GF-D8 (cell line): Measurements from ENCODE around the gene RASGEF1B.

Source experiments
- DNase-seq: peaks from one replicate; lab custom pipeline; 2025; lab: John Stamatoyannopoulos, UW

RASGEF1B gene

DNA sequence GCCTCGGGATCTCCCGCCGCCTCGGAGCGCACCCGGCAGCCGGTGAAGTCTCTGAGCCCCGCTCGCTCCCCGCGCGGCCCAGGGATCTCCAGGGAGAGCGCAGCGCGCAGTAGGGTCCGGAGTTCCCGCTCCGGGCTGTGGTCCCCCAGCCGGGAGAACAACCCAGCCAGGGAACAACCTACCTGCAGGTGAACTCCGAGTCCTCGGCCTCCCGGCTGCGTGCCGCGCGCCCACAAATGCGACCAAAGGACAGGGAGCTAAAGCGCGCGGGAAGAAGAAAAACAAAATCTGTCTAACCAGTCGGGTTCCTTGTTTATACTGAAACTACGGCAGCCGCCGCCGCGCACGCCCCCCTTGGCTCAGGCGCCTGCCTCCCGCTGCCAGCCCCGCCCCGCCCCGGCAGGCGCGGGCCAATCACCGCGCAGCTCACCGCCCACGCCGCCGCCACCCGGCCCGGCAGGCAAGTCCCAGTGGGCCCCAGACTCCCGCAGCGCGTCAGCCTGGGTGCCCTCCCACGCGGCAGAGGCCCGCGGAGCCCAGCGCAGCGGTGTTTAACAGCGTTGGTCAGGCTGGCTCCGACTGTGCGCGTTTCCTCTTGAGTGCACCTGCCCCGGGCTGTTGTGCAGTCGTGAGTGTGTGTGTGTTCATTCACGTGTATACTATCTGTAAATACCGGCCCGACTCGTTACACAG is at the start of gene RASGEF1B:
Gene RASGEF1B (minus strand): TSS at position 320 of the 693 bp plus-strand sequence. CDS start 12,399 bp downstream, outside the sequence.
- DNase-seq: no peak

DNA sequence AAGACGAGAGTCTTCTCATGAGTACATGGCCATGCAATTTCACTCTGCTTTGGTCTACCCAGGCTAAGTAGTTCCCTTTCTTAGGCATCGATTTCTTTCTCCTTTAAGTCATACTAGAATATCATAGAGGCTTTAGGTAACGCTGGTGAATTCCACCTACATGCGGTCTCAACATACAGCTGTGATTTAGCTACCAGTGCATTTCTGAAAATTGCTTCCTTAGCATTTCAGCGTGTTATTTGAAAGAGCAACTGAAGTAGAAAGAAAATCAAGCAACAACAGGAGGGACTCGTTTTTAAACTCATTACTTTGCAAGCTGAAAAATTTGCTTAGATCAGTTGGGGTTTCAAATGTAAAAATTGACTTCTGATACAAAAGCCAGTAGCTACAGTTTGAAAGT is 48.1 kb upstream of the RASGEF1B start:
- DNase-seq: no peak

DNA sequence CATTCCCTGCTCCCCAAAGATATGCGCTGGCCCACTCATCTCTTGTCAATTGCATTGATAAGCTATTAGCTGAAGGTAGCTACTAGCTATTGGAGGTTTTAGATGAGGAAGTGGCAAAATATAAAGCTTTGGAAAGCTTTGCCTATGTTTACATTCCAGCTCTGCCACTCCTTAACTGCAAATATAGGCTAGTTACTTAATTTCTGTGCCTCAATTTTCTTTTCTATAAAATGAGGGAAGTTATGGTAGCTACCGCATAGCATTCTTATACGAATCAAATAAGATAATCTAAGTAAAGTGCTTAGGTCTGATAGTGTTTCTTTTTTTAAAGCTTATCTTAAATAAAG is 47.7 kb upstream of the RASGEF1B start:
- DNase-seq: no peak

DNA sequence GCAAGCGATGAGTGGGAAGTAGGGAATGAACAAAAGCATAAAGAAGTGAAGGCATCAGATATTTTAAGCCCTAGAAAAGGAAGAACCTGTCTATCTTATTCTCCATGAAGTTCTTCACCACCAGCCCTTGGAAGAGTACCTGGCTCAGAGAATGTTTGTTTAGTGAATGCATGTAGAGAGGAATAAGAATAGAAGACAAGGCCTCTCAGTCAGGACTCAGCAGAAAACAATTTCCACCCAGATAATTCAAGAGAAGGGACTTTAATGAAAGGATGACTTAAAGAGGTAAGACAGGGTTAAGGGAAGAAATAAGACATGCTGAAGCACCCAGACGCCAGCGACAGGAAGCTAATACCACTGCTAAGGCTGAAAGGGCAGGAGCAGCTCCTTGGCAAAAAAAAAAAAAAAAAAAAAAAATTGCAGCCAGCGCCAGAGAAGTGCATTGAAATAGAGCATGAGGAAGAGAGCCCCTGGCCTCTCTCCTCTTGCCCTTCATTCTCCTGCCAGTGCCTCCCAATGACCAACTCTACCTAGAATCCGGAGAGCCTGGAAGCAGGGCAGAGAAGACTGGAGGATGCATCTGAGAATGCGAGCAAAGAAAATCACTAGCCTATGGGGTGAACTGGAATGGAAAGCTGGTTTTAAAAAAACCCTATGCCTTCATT is 47.2 kb upstream of the RASGEF1B start:
- no peak for DNase-seq

DNA sequence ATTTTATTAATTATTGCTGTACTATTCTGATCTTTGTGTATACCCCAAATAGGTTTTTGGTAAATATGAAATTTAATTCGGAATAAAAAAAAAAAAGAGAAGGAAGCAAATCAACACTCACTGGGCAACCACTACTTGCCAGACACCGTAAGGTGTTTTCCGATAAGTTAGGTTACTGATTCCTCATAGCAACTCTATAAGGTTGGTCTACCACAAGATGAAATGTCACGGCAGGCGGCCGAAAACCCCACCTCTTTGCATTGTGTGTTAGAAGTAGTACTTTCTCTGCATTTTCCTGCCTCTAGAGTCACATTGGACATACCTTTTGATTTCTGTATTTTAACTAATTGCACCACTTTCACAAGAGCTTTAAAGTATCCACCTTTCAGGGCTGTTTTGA is 44.5 kb upstream of the RASGEF1B start:
- DNase-seq: no peak

DNA sequence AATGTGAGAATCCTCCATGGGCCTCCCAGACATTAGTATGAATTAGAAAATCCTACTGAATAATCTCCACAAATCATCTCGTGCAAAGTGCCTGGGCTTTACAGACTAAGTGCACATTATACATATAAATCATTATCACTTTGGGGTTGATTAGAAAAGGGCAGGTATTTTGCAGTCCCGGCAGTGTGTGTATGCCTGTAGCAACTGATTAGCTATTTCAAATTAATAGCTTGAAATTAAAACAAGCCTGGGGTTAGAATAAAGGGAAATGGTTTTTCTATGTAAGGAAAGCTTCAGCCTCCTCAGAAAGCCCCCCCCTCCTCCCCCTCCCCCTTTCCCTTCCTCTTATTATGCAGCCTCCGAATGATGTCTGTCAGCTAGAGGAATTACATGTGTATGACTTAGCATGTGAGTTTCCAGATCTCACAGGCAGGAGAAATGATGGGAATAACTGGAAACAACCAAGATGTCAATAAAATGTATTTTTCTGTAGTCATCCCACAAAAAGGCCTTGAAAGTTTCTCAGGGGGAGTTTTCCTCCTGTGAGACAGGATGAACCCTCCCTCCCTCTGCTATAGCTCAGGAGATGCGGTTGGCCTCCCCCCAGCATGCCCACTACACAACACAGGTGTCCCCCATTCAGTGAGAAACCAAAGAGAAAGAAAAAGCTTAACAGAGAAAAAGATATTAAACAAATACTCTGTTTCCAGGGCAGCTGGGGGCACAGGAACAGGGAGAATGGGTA is 41.2 kb upstream of the RASGEF1B start:
- no peak for DNase-seq

DNA sequence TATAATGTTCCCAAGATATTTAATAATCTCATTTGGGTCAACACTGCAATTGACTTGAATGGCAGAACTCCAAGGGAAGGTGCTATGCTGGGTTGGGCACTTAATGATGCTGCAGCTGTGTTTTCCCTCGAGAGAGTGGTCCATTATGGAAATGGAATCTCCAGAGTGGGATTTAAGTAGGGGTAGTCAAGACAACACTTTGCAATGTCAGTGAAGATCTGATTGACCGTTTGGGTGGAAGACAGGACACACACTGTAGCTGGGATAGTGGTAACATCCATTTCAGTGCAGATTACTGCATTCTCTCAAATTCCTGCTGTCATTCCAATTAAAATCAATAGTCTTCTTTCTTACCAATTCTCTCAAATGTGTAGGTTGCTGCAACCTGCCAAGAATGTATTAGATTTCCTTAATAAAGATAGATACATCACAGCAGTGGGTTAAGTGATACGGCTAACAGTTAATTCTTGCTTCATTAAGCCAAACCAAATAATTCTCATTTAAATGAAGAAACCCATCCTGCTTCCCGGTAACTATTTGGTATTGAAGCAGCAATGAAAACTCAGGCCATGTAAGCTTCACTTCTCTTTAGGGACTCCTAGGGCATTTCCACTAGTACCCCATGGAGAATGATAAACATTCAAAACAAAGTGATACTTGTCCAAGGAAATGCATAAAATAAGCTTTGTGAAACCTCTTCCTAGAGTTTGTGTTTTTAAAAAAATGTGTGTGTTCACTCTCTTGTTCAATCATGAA is 40.5 kb upstream of the RASGEF1B start:
- DNase-seq: no peak

DNA sequence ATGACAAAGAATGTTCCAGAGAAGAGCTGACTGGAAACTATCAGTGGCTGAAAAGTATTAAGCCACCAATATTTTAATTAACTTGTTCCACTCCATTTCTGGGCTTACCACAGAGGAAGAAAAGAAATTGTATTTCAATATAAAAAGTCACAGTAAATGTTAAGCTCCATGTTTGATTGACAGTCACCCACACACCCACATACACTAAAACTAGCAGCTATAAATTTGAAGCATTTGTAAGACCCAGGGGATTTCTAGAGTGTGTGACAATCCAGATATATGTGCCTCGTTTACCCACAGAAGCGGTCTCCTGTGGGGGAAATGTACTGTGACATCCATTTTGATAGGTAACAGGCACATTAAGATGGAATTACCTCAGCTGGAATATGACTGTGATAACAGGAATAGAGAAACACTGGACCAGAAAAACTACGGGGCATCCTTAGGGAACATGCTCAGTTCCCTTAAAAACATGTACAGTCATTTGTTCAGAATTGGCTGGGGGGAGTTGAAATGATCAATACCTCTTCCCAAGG is 39.0 kb upstream of the RASGEF1B start:
- DNase-seq: no peak

DNA sequence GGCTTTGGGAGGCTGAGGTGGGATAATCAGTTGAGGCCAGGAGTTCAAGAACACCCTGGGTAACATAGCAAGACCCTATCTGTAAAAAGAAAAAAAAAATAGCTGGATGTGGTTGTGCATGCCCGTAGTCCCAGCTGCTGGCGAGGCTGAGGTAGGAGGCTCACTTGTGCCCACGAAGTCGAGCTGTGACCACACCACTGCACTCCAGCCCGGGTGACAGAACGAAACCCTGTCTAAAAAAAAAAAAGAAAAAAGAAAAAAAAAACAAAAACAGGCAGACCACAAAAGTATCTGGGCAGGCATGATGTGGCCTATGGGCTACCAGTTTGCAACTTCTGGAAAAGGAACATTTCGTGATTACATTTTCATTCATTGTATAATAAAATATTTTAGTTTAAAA is 38.1 kb upstream of the RASGEF1B start:
- DNase-seq: no peak

DNA sequence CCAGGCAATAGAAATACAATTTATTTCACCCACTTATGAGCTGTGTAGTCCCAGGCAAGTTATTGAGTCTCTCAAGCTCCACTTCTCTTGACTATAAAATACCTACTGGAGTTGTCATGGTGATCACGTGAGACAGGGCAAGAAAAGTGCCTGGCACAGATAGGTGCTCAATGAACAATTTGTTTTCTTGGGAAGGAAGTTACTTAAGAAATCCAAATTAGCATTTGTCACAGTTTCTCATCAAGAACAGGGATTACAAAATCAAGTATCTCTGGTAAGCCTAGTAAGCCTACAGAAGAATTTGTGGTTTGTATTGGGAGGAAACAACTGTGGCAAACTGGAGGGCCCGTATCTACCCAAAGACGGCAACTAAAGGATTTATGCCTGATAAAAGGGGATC is 37.5 kb upstream of the RASGEF1B start:
- DNase-seq: no peak

DNA sequence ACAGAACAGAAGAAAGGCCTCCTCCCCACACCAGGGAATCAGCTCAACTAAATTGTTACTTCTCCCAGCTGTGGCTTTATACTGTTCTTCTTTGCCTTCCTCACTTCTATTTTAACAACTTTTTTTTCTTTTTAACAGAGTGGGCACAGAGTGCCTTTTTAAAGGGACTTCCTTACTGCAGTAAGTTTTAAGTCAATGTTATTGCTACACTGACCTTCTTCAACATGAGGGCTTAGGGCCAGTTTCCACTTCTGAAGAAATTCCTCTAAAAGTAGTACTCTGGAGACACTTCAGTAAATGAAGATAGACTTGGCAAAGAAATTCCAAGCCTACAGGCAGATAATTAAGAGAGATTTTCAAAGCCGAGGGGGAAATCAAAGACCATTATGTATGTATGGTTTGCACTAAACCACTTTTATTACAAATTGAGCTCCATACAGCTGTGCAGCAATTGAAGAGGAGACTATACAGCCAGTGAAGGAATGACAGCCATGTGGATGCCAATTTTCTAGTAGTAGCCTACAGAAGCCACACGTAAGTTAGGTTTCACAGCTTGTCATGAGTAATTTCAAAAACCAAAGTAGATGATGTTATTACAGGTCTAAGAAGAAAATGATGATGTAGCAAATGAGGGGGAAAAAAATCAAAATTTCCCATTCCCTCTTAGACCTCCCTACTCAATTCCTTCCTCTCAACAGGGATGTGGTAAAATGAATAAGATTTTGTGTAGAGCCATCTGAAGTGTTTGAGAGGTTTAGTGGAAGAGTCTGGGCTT is 36.9 kb upstream of the RASGEF1B start:
- no peak for DNase-seq

DNA sequence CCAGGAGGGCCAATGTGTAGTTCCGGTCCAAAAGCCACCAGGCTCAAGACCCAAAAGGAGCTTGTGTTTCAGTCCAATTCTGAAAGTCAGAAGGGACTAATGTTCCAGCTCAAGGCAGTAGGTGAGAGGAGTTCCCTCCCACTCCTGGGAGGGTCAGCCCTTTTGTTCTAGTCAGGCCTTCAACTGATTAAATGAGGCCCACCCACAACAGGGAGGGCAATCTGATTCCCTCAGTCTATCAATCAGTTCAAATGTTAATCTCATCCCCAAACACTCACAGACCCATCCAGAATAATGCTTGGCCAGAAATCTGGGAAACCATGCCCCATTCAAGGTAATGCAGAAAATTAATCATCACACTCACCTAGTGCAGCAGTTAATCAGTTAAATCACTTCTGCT is 35.8 kb upstream of the RASGEF1B start:
- no peak for DNase-seq

DNA sequence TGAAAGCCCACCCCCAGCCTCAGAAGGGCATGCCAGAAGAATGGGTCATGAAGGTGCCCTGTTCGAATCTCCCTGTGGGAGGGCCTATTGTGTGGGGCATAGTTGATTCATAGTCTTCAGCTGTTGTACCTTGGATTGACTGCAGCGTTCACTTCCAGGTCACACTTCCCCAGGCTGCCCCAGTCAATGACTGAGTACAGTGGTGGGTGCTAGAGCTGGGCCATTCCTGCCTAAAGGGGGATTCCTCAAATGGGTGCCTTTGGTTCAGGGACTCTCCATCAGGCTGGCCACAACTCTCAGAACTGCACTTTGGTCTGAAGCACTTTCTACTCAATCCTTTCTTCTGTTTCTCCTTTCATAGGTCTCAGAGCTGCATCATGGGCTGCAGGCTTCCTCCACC is 35.0 kb upstream of the RASGEF1B start:
- no peak for DNase-seq

DNA sequence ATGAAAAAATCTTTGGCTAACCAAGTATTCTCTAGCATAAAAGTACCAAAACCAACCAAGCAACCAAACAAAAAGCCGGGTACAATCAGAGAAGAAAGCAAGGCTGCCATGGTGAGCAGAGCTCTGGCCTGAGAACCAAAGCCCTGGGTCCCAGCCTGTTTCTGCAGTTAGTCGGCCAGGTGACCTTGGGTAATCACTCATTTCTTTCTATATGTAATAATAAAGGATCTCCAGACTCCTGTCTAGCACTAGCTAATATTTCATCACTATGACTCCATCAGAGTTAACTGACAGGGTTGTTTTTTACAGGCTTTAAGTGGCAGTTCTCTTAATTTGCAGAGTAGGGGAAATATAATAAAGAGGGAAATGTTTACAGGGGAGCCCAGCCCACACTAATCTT is 34.0 kb upstream of the RASGEF1B start:
- DNase-seq: no peak

DNA sequence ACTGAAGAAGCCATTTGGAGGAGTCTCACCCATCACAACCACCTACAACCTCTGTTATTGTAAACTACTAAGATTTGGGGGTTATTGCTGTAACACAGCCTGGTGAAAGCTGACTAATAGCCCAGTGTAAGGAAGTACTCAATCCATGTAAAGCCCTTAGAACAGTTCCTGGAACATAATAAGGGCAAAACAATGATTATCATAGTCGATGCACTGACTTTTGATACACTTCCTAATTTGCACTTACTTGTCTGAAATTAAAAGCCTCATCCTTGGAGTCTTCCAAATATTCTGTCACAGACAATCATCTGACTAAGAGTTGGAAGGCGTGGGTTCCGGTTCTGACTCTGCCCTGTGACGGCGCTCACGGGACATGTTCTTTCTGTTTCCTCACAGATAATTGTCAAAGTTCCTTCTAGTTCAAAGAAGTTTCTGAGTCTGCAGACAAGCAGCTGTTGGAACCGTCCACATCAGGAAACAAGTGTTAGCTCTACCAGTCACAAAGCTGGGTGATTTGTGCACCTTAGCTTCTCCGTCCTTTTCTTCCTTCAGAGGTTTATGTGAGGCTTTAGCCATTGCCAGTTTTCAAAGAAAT is 33.4 kb upstream of the RASGEF1B start:
- no peak for DNase-seq

DNA sequence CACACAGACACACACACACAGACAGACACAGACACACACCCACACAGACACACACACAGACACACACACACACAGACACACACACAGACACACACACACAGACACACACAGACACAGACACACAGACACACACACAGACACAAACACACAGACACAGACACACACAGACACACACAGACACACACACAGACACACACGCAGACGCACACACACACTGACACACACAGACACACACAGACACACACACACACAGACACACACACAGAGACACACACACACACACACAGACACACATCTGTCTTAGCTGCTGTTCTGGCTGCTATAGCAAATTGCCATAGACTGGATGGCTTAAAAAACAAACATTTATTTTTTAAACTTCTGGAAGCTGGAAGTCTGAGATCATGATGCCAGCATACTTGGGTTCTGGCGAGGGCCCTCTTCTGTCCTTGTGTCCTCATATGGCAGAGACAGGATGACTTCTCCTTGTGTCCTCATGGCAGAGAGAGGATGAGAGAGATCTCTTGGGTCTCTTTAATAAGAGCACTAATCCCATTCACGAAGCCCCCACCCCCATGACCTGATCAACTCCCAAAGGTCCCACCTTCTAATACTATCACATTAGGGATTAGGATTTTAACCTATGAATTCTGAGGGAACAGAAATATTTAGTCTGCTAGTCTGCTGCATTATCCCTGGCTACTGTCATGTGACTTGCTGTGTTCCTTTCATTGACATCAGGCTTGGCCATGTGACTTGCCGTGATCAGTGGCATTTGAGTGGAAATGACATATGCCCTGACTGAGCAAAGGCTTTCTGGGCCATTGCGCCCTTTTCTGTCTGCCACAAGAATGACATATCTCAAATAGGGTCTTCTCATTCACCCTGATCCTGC is 32.7 kb upstream of the RASGEF1B start:
- DNase-seq: no peak

DNA sequence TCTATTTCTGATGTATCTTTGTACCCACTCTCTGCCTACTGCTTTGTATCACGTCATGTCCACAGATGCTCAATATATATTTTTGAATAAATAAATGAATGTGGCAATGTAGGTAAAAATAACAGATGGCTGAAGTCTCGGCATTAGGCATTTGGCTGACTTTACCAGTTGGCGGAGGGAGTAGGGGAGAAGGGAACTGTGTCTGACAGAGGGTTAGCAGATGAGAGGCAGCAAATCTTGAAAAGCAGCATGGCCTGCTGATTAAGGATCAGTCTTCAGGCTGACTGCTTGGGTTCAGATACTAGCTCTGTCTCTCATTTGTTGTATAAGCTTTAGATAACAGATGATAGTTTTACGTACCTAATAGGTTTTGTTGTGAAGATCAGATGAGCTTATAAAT is 31.9 kb upstream of the RASGEF1B start:
- DNase-seq: no peak

DNA sequence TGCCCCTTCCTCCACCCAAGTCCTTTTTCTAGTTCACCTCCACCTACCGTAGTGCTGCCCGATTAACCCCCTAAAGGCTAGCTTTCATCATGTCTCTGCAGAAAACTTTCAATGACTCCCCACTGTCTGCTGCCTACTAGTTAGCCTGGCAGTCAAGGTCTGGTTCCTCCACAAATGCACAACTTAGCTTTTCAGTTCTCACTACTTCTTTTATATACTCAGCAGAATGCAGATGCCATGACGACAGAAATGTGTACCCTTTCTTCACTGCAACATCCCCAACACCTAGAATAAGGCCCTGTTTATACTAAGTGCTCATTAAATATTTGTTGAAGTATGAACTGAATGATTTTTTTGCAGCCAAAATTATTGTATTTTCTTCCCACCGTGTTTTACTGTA is 30.9 kb upstream of the RASGEF1B start:
- no peak for DNase-seq

DNA sequence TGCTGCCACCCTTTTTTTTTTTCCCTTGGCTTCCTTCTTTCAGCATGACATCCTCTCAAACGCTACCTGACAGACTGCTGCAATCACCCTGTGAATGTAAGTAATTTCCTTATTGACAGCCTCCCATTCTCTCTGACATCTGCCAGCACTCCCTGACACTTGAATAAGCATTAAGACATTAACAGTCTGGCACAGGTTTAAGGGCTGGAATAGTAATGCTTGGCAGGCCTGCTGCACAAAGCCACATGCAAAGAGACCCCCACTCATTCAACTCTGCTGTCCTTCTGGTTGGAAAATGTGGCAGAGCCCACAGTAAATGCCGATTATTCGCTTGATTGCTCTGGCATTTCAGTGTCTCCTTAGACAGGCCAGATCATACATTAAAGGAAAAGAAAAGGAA is 28.1 kb upstream of the RASGEF1B start:
- DNase-seq: no peak

DNA sequence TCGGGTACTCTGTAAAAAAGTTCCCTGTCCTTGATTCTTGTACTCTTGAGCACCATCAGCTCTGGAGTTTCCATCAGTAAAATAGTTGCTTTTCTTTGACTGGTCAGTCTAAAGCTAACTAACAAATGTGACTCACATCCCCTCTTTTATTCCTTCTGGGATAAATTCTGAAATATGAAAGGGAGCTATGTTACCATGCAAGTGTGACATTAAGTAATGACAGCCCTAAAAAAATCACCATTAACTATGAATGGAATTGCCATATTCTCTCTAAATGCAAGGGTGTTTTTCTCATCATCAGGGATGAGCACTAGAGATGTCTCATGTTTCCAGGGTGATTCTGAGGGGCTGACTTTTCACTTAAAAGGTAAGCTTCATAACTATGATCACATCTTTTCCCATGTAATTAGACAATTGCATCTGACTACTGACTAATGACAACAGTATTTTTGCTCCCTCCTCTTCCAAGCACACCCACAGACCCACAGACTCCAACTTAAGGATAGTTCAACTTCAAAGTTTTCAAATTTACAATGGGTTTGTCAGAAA is 26.9 kb upstream of the RASGEF1B start:
- DNase-seq: no peak
